ENCODE data around the gene POFUT1.

DNA sequence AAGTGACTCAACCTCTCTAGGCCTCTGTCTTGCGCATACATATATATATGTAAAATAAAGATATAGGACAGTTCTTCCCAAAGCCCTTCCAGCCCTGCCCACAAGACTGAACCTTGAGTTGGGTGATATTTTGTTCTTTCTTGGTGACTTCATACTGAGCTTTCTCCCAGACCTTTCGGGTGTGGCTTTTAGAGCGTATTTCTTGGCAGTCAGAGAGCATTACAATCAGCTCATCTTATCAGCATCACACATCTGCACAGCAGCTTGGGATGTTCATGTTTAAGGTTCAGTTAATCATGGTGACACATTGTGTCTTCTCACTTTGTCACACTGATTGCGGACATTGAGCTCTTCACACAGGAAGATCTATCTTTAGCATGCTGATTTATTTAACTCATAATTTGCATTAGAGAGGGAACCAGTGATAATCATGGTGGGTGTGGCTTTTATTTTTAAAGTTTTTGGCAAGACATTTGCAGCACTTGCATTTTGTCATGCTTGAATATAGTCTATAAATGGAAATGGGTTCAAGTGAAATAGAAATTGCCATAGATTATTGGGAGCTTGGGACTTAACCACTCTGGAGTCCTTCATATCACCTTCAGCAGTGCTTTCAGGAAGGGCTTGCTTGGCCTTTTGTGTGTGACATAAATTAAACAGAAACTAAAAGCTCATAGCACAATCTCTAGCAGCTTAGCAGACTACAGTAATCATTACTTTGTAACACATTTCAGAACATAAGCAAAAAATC is 78.1 kb downstream of the POFUT1 start:
- TF ChIP-seq, protein P1, sequence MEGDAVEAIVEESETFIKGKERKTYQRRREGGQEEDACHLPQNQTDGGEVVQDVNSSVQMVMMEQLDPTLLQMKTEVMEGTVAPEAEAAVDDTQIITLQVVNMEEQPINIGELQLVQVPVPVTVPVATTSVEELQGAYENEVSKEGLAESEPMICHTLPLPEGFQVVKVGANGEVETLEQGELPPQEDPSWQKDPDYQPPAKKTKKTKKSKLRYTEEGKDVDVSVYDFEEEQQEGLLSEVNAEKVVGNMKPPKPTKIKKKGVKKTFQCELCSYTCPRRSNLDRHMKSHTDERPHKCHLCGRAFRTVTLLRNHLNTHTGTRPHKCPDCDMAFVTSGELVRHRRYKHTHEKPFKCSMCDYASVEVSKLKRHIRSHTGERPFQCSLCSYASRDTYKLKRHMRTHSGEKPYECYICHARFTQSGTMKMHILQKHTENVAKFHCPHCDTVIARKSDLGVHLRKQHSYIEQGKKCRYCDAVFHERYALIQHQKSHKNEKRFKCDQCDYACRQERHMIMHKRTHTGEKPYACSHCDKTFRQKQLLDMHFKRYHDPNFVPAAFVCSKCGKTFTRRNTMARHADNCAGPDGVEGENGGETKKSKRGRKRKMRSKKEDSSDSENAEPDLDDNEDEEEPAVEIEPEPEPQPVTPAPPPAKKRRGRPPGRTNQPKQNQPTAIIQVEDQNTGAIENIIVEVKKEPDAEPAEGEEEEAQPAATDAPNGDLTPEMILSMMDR (IDR thresholded peaks at IDR 0.05), result no peak
- TF ChIP-seq, protein P2, sequence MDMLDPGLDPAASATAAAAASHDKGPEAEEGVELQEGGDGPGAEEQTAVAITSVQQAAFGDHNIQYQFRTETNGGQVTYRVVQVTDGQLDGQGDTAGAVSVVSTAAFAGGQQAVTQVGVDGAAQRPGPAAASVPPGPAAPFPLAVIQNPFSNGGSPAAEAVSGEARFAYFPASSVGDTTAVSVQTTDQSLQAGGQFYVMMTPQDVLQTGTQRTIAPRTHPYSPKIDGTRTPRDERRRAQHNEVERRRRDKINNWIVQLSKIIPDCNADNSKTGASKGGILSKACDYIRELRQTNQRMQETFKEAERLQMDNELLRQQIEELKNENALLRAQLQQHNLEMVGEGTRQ (IDR thresholded peaks at IDR 0.05), result no peak
- no peak for TF ChIP-seq ESRRA (IDR thresholded peaks at IDR 0.05; ENCODE audit: borderline replicate concordance, low read length)
- TF ChIP-seq, protein P3, sequence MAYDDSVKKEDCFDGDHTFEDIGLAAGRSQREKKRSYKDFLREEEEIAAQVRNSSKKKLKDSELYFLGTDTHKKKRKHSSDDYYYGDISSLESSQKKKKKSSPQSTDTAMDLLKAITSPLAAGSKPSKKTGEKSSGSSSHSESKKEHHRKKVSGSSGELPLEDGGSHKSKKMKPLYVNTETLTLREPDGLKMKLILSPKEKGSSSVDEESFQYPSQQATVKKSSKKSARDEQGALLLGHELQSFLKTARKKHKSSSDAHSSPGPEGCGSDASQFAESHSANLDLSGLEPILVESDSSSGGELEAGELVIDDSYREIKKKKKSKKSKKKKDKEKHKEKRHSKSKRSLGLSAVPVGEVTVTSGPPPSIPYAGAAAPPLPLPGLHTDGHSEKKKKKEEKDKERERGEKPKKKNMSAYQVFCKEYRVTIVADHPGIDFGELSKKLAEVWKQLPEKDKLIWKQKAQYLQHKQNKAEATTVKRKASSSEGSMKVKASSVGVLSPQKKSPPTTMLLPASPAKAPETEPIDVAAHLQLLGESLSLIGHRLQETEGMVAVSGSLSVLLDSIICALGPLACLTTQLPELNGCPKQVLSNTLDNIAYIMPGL (CRISPR knock-in tag; IDR thresholded peaks at IDR 0.05; ENCODE audit: borderline replicate concordance), result no peak

Data from A549 (cell line).